GM12878 (cell line): ENCODE measurements around the gene CDCA5. TPM values are rescaled to one million over a fixed set of nuclear protein-coding genes. Genes with fewer than 3 reads are reported as not detected.
A peak's percentile ranks its signal among the peaks of the same experiment; 100 is the strongest.

Source experiments
- ATAC-seq: fragments of 200-7000 bp; cut with Tn5 transposase; 3 replicates; pipeline ENCODE4 v1.9.1; 2020; ENCODE audit warnings: mild to moderate bottlenecking, moderate library complexity
- BruUV-seq: library from RNA; stranded (reverse); fragments of 400-500 nt; replicated peaks from 2 replicates; lab custom pipeline; 2021; lab: Mats Ljungman, UMichigan
- CTCF ChIA-PET: fragments of 300-600 bp; sonication (Branson Sonifier 250); formaldehyde crosslinking; extraction: SDS; loops from one replicate; lab custom pipeline; 2021; ENCODE audit warnings: inconsistent platforms; lab: Yijun Ruan, JAX
- POLR2A ChIA-PET: fragments of 350-600 bp; formaldehyde crosslinking; extraction: SDS; loops from one replicate; lab custom pipeline; 2021; ENCODE audit warnings: inconsistent platforms; lab: Charles Lee
- RAD21 ChIA-PET: fragments of 300-600 bp; sonication (Branson Sonifier 250); formaldehyde crosslinking; loops from one replicate; lab custom pipeline; 2023; ENCODE audit warnings: antibody characterized with exemption; ENCODE audit not compliant: unreplicated experiment; lab: Charles Lee
- SMC1A ChIA-PET: fragments of 300-600 bp; sonication (Branson Sonifier 250); formaldehyde crosslinking; loops from one replicate; lab custom pipeline; 2023; ENCODE audit not compliant: unreplicated experiment, uncharacterized antibody; lab: Charles Lee
- DNase-seq: peaks from one replicate; pipeline ENCODE4 v3.0.0-alpha.2; 2011; ENCODE audit warnings: low read depth, low spot score
- FAIRE-seq: peaks from 3 replicates; lab custom pipeline; 2011; peaks lifted over from hg19 to GRCh38; lab: Jason Lieb, UNC
- H2AFZ ChIP-seq: 2 replicates; pipeline ENCODE4 v1.6.0; 2011; ENCODE audit warnings: low read depth, low read length, control low read depth; ENCODE audit not compliant: control insufficient read depth
- H3K27ac ChIP-seq: 2 replicates; pipeline ENCODE4 v1.5.1; 2011; ENCODE audit warnings: control low read depth; ENCODE audit not compliant: control insufficient read depth, insufficient read depth
- H3K27me3 ChIP-seq, 2 experiments: replicated peaks in 1 of 2; 2 replicates each; pipeline versions ENCODE4 v1.6.0 to v1.6.1; 2011; ENCODE audit warnings: low read length in 1 of 2; ENCODE audit not compliant: control insufficient read depth in 2 of 2, insufficient read depth in 2 of 2
- H3K36me3 ChIP-seq, 2 experiments: 2 replicates each; pipeline ENCODE4 v1.5.1; 2011; ENCODE audit warnings: low read length in 1 of 2; ENCODE audit not compliant: control insufficient read depth in 2 of 2, insufficient read depth in 2 of 2
- H3K4me1 ChIP-seq: 2 replicates; pipeline ENCODE4 v1.6.1; 2011; ENCODE audit warnings: mild to moderate bottlenecking, low read length, moderate library complexity, mixed read lengths; ENCODE audit not compliant: control insufficient read depth, insufficient read depth
- H3K4me2 ChIP-seq: 2 replicates; pipeline ENCODE4 v1.6.0; 2011; ENCODE audit warnings: control low read depth; ENCODE audit not compliant: control insufficient read depth, insufficient read depth
- H3K4me3 ChIP-seq: fragments of 200-600 bp; sonication (generic); 2 replicates; pipeline ENCODE4 v1.5.1; 2016
- H3K79me2 ChIP-seq: 2 replicates; pipeline ENCODE4 v1.6.0; 2011; ENCODE audit warnings: low read length; ENCODE audit not compliant: control insufficient read depth, insufficient read depth
- H3K9ac ChIP-seq: 2 replicates; pipeline ENCODE4 v1.8.0; 2011; ENCODE audit warnings: low read length, control low read depth, mixed read lengths; ENCODE audit not compliant: control insufficient read depth, insufficient read depth
- H3K9me3 ChIP-seq: replicated peaks from 3 replicates; pipeline ENCODE4 v1.5.1; 2011; ENCODE audit warnings: mild to moderate bottlenecking, low read length; ENCODE audit not compliant: control insufficient read depth, insufficient read depth
- H4K20me1 ChIP-seq: 2 replicates; pipeline ENCODE4 v1.6.0; 2011; ENCODE audit not compliant: control insufficient read depth, insufficient read depth
- ASH2L ChIP-seq: fragments of 300-600, 200-600 bp; sonication (generic); IDR thresholded peaks from 2 replicates; pipeline ENCODE4 v1.6.1; 2017; ENCODE audit warnings: low read depth, mild to moderate bottlenecking, borderline replicate concordance
- CEBPB ChIP-seq, 2 experiments: fragments of 150-350 bp in 1 of 2; IDR thresholded peaks; 2 replicates each; pipeline ENCODE4 v1.6.1; 2012 to 2014; ENCODE audit warnings: low read depth in 2 of 2, low read length in 2 of 2, borderline replicate concordance in 1 of 2, inconsistent platforms in 1 of 2
- CREB1 ChIP-seq: IDR thresholded peaks from 2 replicates; pipeline ENCODE4 v1.6.1; 2012; ENCODE audit warnings: low read depth, mild to moderate bottlenecking, inconsistent platforms
- CTCF ChIP-seq, 3 experiments: IDR thresholded peaks in 2 of 3; conservative IDR thresholded peaks in 1 of 3; 2 replicates each; pipeline ENCODE4 v1.5.1; 2011; ENCODE audit warnings: low read depth in 3 of 3, low read length in 3 of 3, mild to moderate bottlenecking in 3 of 3, control low read depth in 2 of 3, moderate library complexity in 2 of 3, inconsistent platforms in 1 of 3, mixed read lengths in 1 of 3; ENCODE audit not compliant: control insufficient read depth in 2 of 3, insufficient read depth in 1 of 3; ENCODE audit errors: extremely low read depth in 1 of 3
- ESRRA ChIP-seq: IDR thresholded peaks from 2 replicates; pipeline ENCODE4 v1.6.1; 2012; ENCODE audit warnings: mild to moderate bottlenecking, low read length, improper control_type of control experiment
- FOXK2 ChIP-seq: fragments of 450-650 bp; IDR thresholded peaks from 2 replicates; pipeline ENCODE4 v1.6.1; 2017; ENCODE audit warnings: mild to moderate bottlenecking, moderate library complexity
- GABPA ChIP-seq: IDR thresholded peaks from 2 replicates; pipeline ENCODE4 v1.6.1; 2014; ENCODE audit warnings: antibody characterized with exemption, low read depth, mild to moderate bottlenecking, inconsistent platforms
- IKZF1 ChIP-seq: fragments of 450-650 bp; conservative IDR thresholded peaks from 2 replicates; pipeline ENCODE4 v1.6.1; 2017; ENCODE audit warnings: antibody characterized with exemption, mild to moderate bottlenecking
- IRF5 ChIP-seq: fragments of 450-650 bp; IDR thresholded peaks from 2 replicates; pipeline ENCODE4 v1.6.1; 2017; ENCODE audit warnings: borderline replicate concordance
- LARP7 ChIP-seq: fragments of 450-650 bp; IDR thresholded peaks from 2 replicates; pipeline ENCODE4 v1.6.1; 2017; ENCODE audit warnings: mild to moderate bottlenecking
- MYB ChIP-seq: fragments of 150-350 bp; IDR thresholded peaks from 2 replicates; pipeline ENCODE4 v1.6.1; 2014; ENCODE audit warnings: mild to moderate bottlenecking, low read depth, low read length, borderline replicate concordance
- NR2F1 ChIP-seq: fragments of 450-650 bp; conservative IDR thresholded peaks from 2 replicates; pipeline ENCODE4 v1.6.1; 2017; ENCODE audit warnings: mild to moderate bottlenecking
- PAX8 ChIP-seq: fragments of 450-650 bp; IDR thresholded peaks from 2 replicates; pipeline ENCODE4 v1.6.1; 2017; ENCODE audit warnings: mild to moderate bottlenecking, moderate library complexity
- RAD51 ChIP-seq: fragments of 450-650 bp; IDR thresholded peaks from 2 replicates; pipeline ENCODE4 v1.6.1; 2016; ENCODE audit warnings: moderate library complexity, mild to moderate bottlenecking, inconsistent platforms
- RELB ChIP-seq: fragments of 450-650 bp; IDR thresholded peaks from 2 replicates; pipeline ENCODE4 v1.6.1; 2017; ENCODE audit warnings: low read depth, mild to moderate bottlenecking, moderate library complexity
- RUNX3 ChIP-seq: IDR thresholded peaks from 2 replicates; pipeline ENCODE4 v1.6.1; 2012; ENCODE audit warnings: low read length, inconsistent platforms
- SKIL ChIP-seq: fragments of 450-650 bp; IDR thresholded peaks from 2 replicates; pipeline ENCODE4 v1.6.1; 2017; ENCODE audit warnings: mild to moderate bottlenecking, low read depth, inconsistent platforms; ENCODE audit not compliant: poor library complexity, severe bottlenecking
- TCF7 ChIP-seq: IDR thresholded peaks from 2 replicates; pipeline ENCODE4 v1.6.1; 2014; ENCODE audit warnings: antibody characterized with exemption, borderline replicate concordance
- WGBS: methylation state at CpG from one replicate; pipeline ENCODE4 v1.1.6; 2016; ENCODE audit warnings: low lambda C conversion rate; ENCODE audit not compliant: insufficient replicate concordance, insufficient coverage; ENCODE audit errors: missing lambda C conversion rate; 5-methylcytosine and 5-hydroxymethylcytosine counted together
- in situ Hi-C: fragments of 300-500 bp; cut with MboI; formaldehyde crosslinking; loops from 9 replicates; pipeline ENCODE4 v1.14.3; 2018; ENCODE audit warnings: mixed read lengths
- intact Hi-C: fragments of 100-400 bp; cut with micrococcal nuclease; formaldehyde crosslinking; loops from one replicate; pipeline ENCODE4 v1.14.2; 2022; ENCODE audit not compliant: unreplicated experiment
- polyA plus RNA-seq, 11 experiments: library from polyadenylated mRNA; depleted of rRNA in 4 of 11; unstranded in 6 of 11; stranded (reverse) in 5 of 11; fragments of >200 nt; fragmentation: Nextera tagmentation in 4 of 11; fragmentation: Illumina TruSeq in 1 of 11; extraction: Ambion mirVana in 4 of 11; extraction: Trizol in 1 of 11; gene quantifications; 1 replicate in 1 of 11; 2 replicates in 10 of 11; pipeline versions ENCODE4 v1.2.1 to v1.2.3, GENCODE V29; 2011 to 2016; ENCODE audit warnings: inconsistent platforms in 2 of 11, missing spikeins in 2 of 11, low read depth in 1 of 11
- total RNA-seq, 4 experiments: library from RNA; depleted of rRNA in 3 of 4; stranded (reverse); fragments of >200 nt in 3 of 4; fragmentation: Illumina TruSeq in 1 of 4; extraction: Trizol in 1 of 4; gene quantifications; 2 replicates each; pipeline versions ENCODE4 v1.2.1 to v1.2.3, GENCODE V29; 2013 to 2021

The CDCA5 gene
- total and polyA plus RNA-seq, 10 of the 15 experiments (the other 5 are each of a cell fraction or from before 2014, with no cell fraction given): 21.2 to 107 (median 64.9) TPM

- TF ChIP-seq ESRRA: no peak
- no peak for TF ChIP-seq CREB1
- no peak for TF ChIP-seq GABPA
- no peak for TF ChIP-seq FOXK2
- TF ChIP-seq RAD51: no peak
- no peak for TF ChIP-seq IRF5
- no peak for TF ChIP-seq CEBPB (IDR thresholded peaks at IDR 0.05; ENCODE audit: borderline replicate concordance in 1 of 2, low read depth in 2 of 2, low read length in 2 of 2)
- TF ChIP-seq PAX8: no peak
- no peak for TF ChIP-seq NR2F1
- no peak for TF ChIP-seq ASH2L
- no peak for TF ChIP-seq LARP7
- no peak for TF ChIP-seq TCF7
- TF ChIP-seq, all 136 proteins: peak for 0
Measured at GRCh38 chr11:65056999-65057398, 26.8 kb downstream of the CDCA5 start (continued).

GRCh38 chr11:65055538-65055937, 28.3 kb downstream of the CDCA5 start:
- H4K20me1 ChIP-seq: no peaks in the 10 kb centered on the region
- TF ChIP-seq SKIL (peak; percentile 37), RUNX3 (peak; percentile 54), RELB (peak; percentile 51), MYB (no peak), CTCF (IDR thresholded peaks at IDR 0.05 in 2 of 3, conservative IDR thresholded peaks at IDR 0.05 in 1 of 3; ENCODE audit: control insufficient read depth in 2 of 3, extremely low read depth in 1 of 3, insufficient read depth in 1 of 3, low read depth in 3 of 3, low read length in 3 of 3) (no peak), IKZF1 (peak; percentile 32; the same call in 1 of the 2 replicates)

More at GRCh38 chr11:65055538-65055937, 28.3 kb downstream of the CDCA5 start:
- Histone ChIP-seq H3K4me3 (no peak overlapping the region), H3K9me3 (no peaks in the 10 kb centered on the region), H2AFZ (no peak overlapping the region), H3K4me2 (peak overlapping the region; percentile 21; the same call in 1 of the 2 replicates), H3K9ac (no peak overlapping the region), H3K27me3 (no peaks in the 10 kb centered on the region), H3K36me3 (no peaks in the 10 kb centered on the region), H3K4me1 (peaks cover 48% of the 10 kb centered on the region), H3K27ac (no peak overlapping the region), H3K79me2 (no peaks in the 10 kb centered on the region)
- 0% methylated on average over 1 of the region's 1 CpG for WGBS
- FAIRE-seq (no peak), ATAC-seq (peak; percentile 73), DNase-seq (no peak)
- in situ Hi-C loops (no loop called here), intact Hi-C loops (no loop called here)
- CTCF ChIA-PET: interaction anchor here (0.6 to 1.3 kb wide), 2 partner anchors 21 to 197 kb away, joined by 4 to 5 read pairs; no protein-coding TSS in a partner anchor
- BruUV-seq: no TSS peak
- SMC1A ChIA-PET: interaction anchor here (1.4 kb wide), 1 partner anchor 14 kb away, joined by 8 read pairs; no protein-coding TSS in a partner anchor
- POLR2A ChIA-PET: interaction anchor here (0.6 to 1.6 kb wide), 4 partner anchors 14 to 126 kb away, joined by 3 to 9 read pairs (median 4); partner anchors contain the start of gene CAPN1
- RAD21 ChIA-PET: no interaction called here
